H9 (cell line): ENCODE results near the gene GCNT2. TPM values are rescaled to one million over a fixed set of nuclear protein-coding genes. Genes with fewer than 3 reads are reported as not detected.

Source experiments
- DNase-seq: peaks from one replicate; pipeline ENCODE4 v3.0.0-alpha.2; 2017
- H2AFZ ChIP-seq: one replicate; pipeline ENCODE4 v1.6.1; 2013; ENCODE audit warnings: mild to moderate bottlenecking, low read length, control low read depth, moderate library complexity
- H2AK5ac ChIP-seq: 2 replicates; pipeline ENCODE4 v1.6.1; 2013; ENCODE audit warnings: low read length, control low read depth, mixed read lengths; ENCODE audit not compliant: insufficient read length
- H2BK120ac ChIP-seq: one replicate; pipeline ENCODE4 v1.6.1; 2013; ENCODE audit warnings: low read depth, mild to moderate bottlenecking, low read length, control low read depth, inconsistent platforms; ENCODE audit not compliant: poor library complexity, severe bottlenecking
- H2BK12ac ChIP-seq: 2 replicates; pipeline ENCODE4 v1.6.1; 2013; ENCODE audit warnings: low read length, control low read depth, mixed read lengths, low read depth; ENCODE audit not compliant: insufficient read length
- H2BK15ac ChIP-seq: 2 replicates; pipeline ENCODE4 v1.6.1; 2013; ENCODE audit warnings: low read depth, low read length, control low read depth
- H2BK20ac ChIP-seq: one replicate; pipeline ENCODE4 v1.6.1; 2013; ENCODE audit warnings: low read depth, mild to moderate bottlenecking, low read length, control low read depth, inconsistent platforms; ENCODE audit not compliant: poor library complexity, severe bottlenecking
- H2BK5ac ChIP-seq: 2 replicates; pipeline ENCODE4 v1.6.1; 2013; ENCODE audit warnings: low read length, control low read depth, mixed read lengths; ENCODE audit not compliant: insufficient read length
- H3K14ac ChIP-seq: 2 replicates; pipeline ENCODE4 v1.6.1; 2013; ENCODE audit warnings: low read length, control low read depth; ENCODE audit not compliant: insufficient read depth
- H3K18ac ChIP-seq: 2 replicates; pipeline ENCODE4 v1.6.1; 2013; ENCODE audit warnings: low read depth, mild to moderate bottlenecking, mixed read lengths, low read length, control low read depth; ENCODE audit not compliant: insufficient read length
- H3K23ac ChIP-seq: 2 replicates; pipeline ENCODE4 v1.6.1; 2013; ENCODE audit warnings: low read length, control low read depth, mixed read lengths, low read depth; ENCODE audit not compliant: insufficient read length
- H3K23me2 ChIP-seq: 2 replicates; pipeline ENCODE4 v1.6.1; 2013; ENCODE audit warnings: low read depth, mild to moderate bottlenecking, mixed read lengths, low read length, control low read depth; ENCODE audit not compliant: insufficient read length, poor library complexity, severe bottlenecking
- H3K27ac ChIP-seq: 2 replicates; pipeline ENCODE4 v1.5.1; 2013; ENCODE audit warnings: low read length, control low read depth, mixed read lengths, low read depth; ENCODE audit not compliant: insufficient read length
- H3K27me3 ChIP-seq: 2 replicates; pipeline ENCODE4 v1.6.1; 2013; ENCODE audit warnings: low read length, control low read depth, inconsistent platforms; ENCODE audit not compliant: insufficient read depth
- H3K4ac ChIP-seq: 2 replicates; pipeline ENCODE4 v1.6.1; 2013; ENCODE audit warnings: low read depth, mild to moderate bottlenecking, control low read depth, inconsistent platforms, low read length, moderate library complexity
- H3K4me1 ChIP-seq: 2 replicates; pipeline ENCODE4 v1.6.1; 2013; ENCODE audit warnings: low read length, control low read depth, inconsistent platforms; ENCODE audit not compliant: insufficient read depth
- H3K4me2 ChIP-seq: 2 replicates; pipeline ENCODE4 v1.6.1; 2013; ENCODE audit warnings: low read length, control low read depth, mixed read lengths; ENCODE audit not compliant: insufficient read length, insufficient read depth
- H3K56ac ChIP-seq: 2 replicates; pipeline ENCODE4 v1.6.1; 2013; ENCODE audit warnings: low read depth, mild to moderate bottlenecking, mixed read lengths, low read length, control low read depth; ENCODE audit not compliant: insufficient read length
- H3K79me1 ChIP-seq: 2 replicates; pipeline ENCODE4 v1.6.1; 2013; ENCODE audit warnings: low read depth, mild to moderate bottlenecking, moderate library complexity, low read length, control low read depth, inconsistent platforms; ENCODE audit not compliant: insufficient read depth, poor library complexity, severe bottlenecking
- H3K79me2 ChIP-seq: 2 replicates; pipeline ENCODE4 v1.6.1; 2013; ENCODE audit warnings: low read length, control low read depth, inconsistent platforms; ENCODE audit not compliant: insufficient read depth
- H3K9ac ChIP-seq: 2 replicates; pipeline ENCODE4 v1.6.1; 2013; ENCODE audit warnings: low read length, control low read depth, mixed read lengths; ENCODE audit not compliant: insufficient read length; ENCODE audit errors: extremely low read depth
- H3K9me3 ChIP-seq: one replicate; pipeline ENCODE4 v1.6.1; 2013; ENCODE audit warnings: low read depth, low read length, inconsistent platforms; ENCODE audit not compliant: control insufficient read depth
- H3T11ph ChIP-seq: one replicate; pipeline ENCODE4 v1.6.1; 2013; ENCODE audit warnings: mild to moderate bottlenecking, low read length, control low read depth, inconsistent platforms
- H4K20me1 ChIP-seq: one replicate; pipeline ENCODE4 v1.6.1; 2013; ENCODE audit not compliant: control insufficient read depth, insufficient read length, insufficient read depth
- H4K5ac ChIP-seq: 2 replicates; pipeline ENCODE4 v1.6.1; 2013; ENCODE audit warnings: low read depth, mild to moderate bottlenecking, mixed read lengths, low read length, control low read depth; ENCODE audit not compliant: insufficient read length
- H4K8ac ChIP-seq: replicated peaks from 2 replicates; pipeline ENCODE4 v1.6.1; 2013; ENCODE audit warnings: low read length, control low read depth, mixed read lengths, low read depth; ENCODE audit not compliant: insufficient read length
- H4K91ac ChIP-seq: 2 replicates; pipeline ENCODE4 v1.6.1; 2013; ENCODE audit warnings: low read depth, mild to moderate bottlenecking, moderate library complexity, mixed read lengths, low read length, control low read depth; ENCODE audit not compliant: insufficient read length
- H3K27ac Mint-ChIP-seq, 3 experiments: 2 replicates in 2 of 3; 3 replicates in 1 of 3; pipeline ENCODE4 v1.8.0; 2020 to 2021; ENCODE audit warnings: mixed read lengths in 3 of 3, mild to moderate bottlenecking in 1 of 3, moderate library complexity in 1 of 3
- H3K27me3 Mint-ChIP-seq: 2 replicates; pipeline ENCODE4 v1.8.0; 2021; ENCODE audit warnings: low read depth, mild to moderate bottlenecking, moderate library complexity, mixed read lengths
- H3K36me3 Mint-ChIP-seq, 3 experiments: 2 replicates in 2 of 3; 3 replicates in 1 of 3; pipeline ENCODE4 v1.8.0; 2020 to 2021; ENCODE audit warnings: low read depth in 3 of 3, mixed read lengths in 3 of 3; ENCODE audit not compliant: insufficient read depth in 1 of 3
- H3K4me1 Mint-ChIP-seq, 2 experiments: 2 replicates each; pipeline ENCODE4 v1.8.0; 2020; ENCODE audit warnings: mixed read lengths in 2 of 2
- H3K4me3 Mint-ChIP-seq, 2 experiments: 2 replicates in 1 of 2; 3 replicates in 1 of 2; pipeline ENCODE4 v1.8.0; 2020 to 2021; ENCODE audit warnings: mild to moderate bottlenecking in 2 of 2, mixed read lengths in 2 of 2, moderate library complexity in 1 of 2
- H3K9me3 Mint-ChIP-seq, 2 experiments: 2 replicates in 1 of 2; 3 replicates in 1 of 2; pipeline ENCODE4 v1.8.0; 2020; ENCODE audit warnings: mild to moderate bottlenecking in 2 of 2, mixed read lengths in 2 of 2, moderate library complexity in 1 of 2
- CTCF ChIP-seq: fragments of 200-600 bp; sonication (generic); conservative IDR thresholded peaks from 3 replicates; pipeline ENCODE4 v1.8.0; 2021; ENCODE audit warnings: antibody characterized with exemption, mild to moderate bottlenecking
- WGBS: extraction: QIAGEN DNeasy Blood & Tissue Kit; methylation state at CpG from one replicate; pipeline ENCODE4 v1.1.7; 2013; ENCODE audit warnings: missing lambda C conversion rate, low lambda C conversion rate, mixed read lengths; ENCODE audit not compliant: insufficient read length; ENCODE audit errors: extremely low coverage; 5-methylcytosine and 5-hydroxymethylcytosine counted together
- total RNA-seq: library from RNA; stranded (reverse); gene quantifications from 2 replicates; pipeline ENCODE4 v1.2.1, GENCODE V29; 2021

GCNT2 gene
- total RNA-seq, 1 experiment from 2014 or later, result 41.7 TPM

- Histone ChIP-seq H3K14ac (no peak overlapping the region), H2BK120ac (no peak overlapping the region), H4K20me1 (no peaks in the 10 kb centered on the region), H3K56ac (no peak overlapping the region), H3K27ac (no peak overlapping the region), H3K79me2 (no peaks in the 10 kb centered on the region), H4K5ac (no peak overlapping the region), H2AFZ (no peak overlapping the region), H3K23ac (no peak overlapping the region), H3K4ac (no peak overlapping the region), H3T11ph (no peak overlapping the region), H2BK12ac (no peak overlapping the region), H2AK5ac (no peak overlapping the region), H3K23me2 (no peaks in the 10 kb centered on the region), H4K91ac (no peak overlapping the region), H3K4me2 (no peak overlapping the region), H2BK15ac (no peak overlapping the region), H2BK20ac (no peak overlapping the region), H3K9ac (no peak overlapping the region), H3K9me3 (no peaks in the 10 kb centered on the region), H2BK5ac (no peak overlapping the region), H3K79me1 (peaks cover 2% of the 10 kb centered on the region), H4K8ac (no peak overlapping the region), H3K18ac (no peak overlapping the region), H3K4me1 (no peaks in the 10 kb centered on the region), H3K27me3 (no peaks in the 10 kb centered on the region)
- H3K4me1 Mint-ChIP-seq, result peaks cover 0 to 6% of the 10 kb centered on the region in 2 experiments; a peak in 2 of 4 replicates
- H3K9me3 Mint-ChIP-seq, result no peaks in the 10 kb centered on the region
- no peak for TF ChIP-seq CTCF
- H3K4me3 Mint-ChIP-seq, result no peak overlapping the region
- no peaks in the 10 kb centered on the region for H3K27me3 Mint-ChIP-seq
- H3K27ac Mint-ChIP-seq, result no peak overlapping the region
- no peak for DNase-seq
- no CpG with 5 or more reads among the region's 1 CpG for WGBS
- H3K36me3 Mint-ChIP-seq, result peaks cover 8 to 36% (median 24%) of the 10 kb centered on the region in 3 experiments; a peak in 6 of 7 replicates
Observed at GRCh38 chr6:10630178-10630577, 109.0 kb downstream of the GCNT2 start.
